Activated naive CD4-positive, alpha-beta T cell (primary cell): ENCODE measurements around the gene ZFR2.

Experiments
- DNase-seq, 4 experiments: peaks; one replicate each; lab custom pipeline; 2025; lab: John Stamatoyannopoulos, UW

The ZFR2 gene

GRCh38 chr19:3785938-3786824, 82.7 kb downstream of the ZFR2 start, which contains the start of gene MATK:
TSS of gene MATK (minus strand) at chr19:3786381. CDS start at chr19:3785135, 1,246 bp downstream.
- no peak for DNase-seq

GRCh38 chr19:3785451-3785937, 83.3 kb downstream of the ZFR2 start:
- DNase-seq: no peak

GRCh38 chr19:3784607-3785450, 84.0 kb downstream of the ZFR2 start:
- DNase-seq: no peak

DNA sequence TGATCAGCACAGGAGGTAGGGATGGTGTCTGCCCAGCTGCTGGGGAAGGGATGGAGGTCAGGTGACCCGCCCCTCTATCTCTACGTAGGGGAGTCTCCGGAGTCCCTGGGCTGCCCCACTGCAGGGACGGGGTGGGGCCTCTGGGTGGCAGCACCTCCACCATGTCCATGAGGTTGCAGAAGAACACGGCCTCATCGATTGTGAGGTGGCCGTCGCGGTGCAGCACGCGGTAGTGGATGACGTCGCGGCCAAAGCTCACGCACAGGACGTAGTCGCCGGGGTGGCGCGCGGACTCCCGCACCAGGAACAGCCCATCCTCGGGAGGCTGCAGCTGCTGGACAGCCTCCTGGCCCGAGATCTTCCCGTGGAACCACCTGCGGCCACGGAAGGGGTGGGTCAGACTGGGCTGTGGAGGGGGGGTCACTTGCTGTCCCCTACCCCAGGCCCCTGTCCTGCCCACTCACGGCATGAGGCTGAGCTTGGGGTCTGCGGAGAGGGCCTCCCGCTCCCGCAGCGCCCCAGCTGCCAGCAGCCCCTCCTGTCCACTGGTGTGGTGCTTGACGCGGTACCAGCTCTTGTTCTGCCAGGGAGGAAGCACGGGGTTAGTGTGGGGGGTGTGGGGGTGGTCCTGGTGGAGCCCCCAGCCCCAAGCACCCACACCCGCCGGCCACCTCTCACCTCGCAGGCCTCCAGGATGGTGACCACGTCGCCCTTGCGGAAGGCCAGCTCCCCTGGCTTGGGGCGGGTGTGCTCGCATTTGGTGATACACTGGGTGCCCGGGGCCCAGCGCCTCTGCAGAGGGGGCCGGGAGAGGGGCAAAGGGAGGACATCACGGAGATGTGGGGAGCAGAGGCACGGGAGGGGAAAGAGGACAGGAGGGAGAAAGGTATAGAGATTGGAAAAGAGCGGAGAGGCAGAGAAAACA, 84.9 kb downstream of the ZFR2 start:
- peak in 1 of 4 experiments; percentile 13 for DNase-seq

DNA sequence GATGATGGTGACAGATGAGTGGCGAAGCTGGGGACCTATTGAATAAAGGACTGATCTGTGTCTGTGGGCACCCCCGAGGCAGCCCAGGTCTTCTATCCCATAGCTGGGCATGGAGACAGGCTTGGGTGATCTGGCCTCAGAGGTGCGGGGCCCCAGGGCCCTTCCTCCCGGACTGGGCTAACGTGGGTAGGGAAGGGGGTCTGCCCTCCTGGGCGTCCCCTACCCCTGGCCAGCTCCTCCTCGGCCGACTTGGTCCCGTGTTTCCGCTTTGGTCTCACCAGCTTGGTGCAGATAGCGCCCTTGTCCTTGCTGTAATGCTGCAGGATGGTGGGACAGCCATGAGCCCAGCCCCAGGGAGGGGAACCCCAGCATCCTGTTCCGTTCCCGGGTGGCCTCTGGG, 85.9 kb downstream of the ZFR2 start:
- no peak for DNase-seq

- DNase-seq: no peak
These were observed 86.5 kb downstream of the ZFR2 start for GRCh38 chr19:3782330-3782729.

DNA sequence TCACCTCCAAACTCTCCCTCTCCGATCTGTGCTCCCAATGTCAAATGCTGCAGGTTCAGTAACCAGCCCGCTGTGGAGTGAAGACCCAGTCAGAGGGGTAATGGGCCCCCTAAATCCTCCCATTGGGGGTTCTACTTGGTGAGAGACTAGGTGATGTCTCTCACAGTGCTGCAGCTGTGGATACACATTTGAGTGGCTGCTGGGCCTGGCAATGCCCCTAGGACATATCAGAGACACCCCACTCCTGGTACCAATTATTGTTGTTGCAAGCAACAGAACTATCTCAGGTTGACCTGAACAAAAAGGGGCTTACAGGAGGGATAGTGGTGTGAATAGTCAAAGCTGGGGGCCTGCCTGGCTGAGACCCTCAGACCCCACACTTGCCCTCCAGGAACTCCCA, 87.2 kb downstream of the ZFR2 start:
- no peak for DNase-seq

GRCh38 chr19:3780786-3781304, 88.0 kb downstream of the ZFR2 start:
- no peak for DNase-seq

- DNase-seq: no peak
These were observed 89.7 kb downstream of the ZFR2 start for GRCh38 chr19:3778899-3779723.

DNA sequence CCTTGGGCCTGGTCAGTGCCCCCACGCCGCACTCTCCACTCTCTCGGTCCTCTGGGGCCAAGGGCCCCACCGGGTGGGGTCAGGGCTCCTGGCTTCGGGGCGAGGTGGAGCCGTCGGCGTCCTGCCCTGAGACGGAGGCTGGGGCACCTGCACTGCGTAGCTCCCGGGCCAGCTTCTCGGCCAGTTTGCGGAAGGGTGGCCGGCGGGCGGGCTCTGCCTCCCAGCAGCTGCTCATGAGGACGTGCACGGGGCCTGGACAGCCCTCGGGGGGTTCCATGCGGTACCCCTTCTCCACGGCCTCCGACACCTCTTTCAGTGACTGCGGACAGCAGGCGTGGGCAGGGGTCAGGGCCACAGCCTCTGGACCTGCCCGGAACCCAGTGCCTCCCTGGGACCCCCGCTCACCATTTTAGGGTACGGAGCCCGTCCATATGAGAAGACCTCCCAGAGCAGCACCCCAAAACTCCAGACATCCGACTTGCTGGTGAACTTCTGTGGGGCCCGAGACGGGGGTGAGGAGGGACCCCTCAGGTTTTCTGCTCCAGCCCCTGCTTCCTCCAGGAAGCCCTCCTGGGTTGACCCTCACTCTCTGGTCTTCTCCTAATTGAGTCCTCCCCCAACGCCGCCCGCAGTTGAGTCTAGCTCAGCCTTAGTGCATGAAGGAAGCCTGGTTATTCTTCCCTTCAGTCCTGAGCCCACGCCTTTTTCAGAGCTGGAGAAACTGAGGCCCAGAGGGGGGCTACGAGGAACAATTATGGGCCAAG, 90.6 kb downstream of the ZFR2 start:
- no peak for DNase-seq

GRCh38 chr19:3776479-3777040, 92.3 kb downstream of the ZFR2 start:
- no peak for DNase-seq

GRCh38 chr19:3775831-3776230, 93.0 kb downstream of the ZFR2 start:
- DNase-seq: no peak

DNA sequence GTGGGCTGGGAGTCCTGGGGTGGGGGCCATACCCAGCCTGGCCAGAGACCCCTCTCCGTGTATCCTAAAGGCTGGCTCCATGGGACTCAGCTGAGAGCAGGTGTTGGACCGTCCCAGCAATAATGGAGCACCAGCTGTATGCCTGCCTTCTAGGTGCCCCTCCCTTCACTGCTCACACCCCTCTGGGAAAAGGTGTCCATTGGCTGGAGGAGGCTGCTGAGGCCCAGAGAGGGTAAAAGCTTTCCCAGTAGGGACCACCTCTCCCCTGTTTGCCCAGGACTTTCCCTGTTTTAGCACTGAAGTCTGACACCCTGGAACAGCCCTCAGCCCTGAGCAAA, 93.5 kb downstream of the ZFR2 start:
- no peak for DNase-seq

DNA sequence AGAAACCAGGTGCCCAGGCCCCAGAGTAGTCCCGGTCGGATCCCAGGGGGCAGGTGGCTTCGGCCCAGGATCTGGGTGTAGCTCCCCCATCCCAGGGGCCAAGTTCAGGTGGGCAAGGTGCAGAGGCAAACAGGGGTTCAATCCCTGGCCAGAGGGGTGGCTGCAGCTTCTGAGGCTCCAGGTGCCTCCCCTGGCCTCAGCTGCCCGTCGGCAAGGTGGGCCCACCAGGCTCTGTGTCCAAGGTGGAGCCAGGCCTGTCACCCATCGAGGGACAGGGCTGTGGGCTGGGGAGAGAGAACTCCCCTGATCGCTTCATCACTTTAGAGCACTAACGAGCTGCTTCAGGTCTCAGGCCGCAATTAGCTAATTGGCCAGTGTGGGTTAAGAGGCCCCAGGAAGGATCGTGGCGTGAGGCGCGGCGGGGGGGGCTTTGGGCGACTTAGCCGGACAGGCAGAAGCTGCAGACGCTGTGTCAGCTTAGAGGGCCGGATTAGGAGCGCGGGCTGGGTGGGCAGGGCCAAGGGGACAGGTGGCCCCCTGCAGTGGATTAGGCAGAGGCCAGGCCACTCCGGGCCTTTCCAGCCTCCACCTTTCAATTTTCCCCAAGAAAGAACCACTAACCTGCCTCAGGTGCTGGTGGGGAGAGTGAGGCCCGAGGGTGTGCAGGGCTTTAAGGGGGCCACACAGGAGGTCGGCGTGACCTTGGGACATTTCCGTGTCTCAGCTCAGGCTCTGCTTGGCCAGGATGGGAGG, 94.0 kb downstream of the ZFR2 start:
- DNase-seq: no peak

GRCh38 chr19:3773814-3774515, 94.9 kb downstream of the ZFR2 start:
- no peak for DNase-seq

DNA sequence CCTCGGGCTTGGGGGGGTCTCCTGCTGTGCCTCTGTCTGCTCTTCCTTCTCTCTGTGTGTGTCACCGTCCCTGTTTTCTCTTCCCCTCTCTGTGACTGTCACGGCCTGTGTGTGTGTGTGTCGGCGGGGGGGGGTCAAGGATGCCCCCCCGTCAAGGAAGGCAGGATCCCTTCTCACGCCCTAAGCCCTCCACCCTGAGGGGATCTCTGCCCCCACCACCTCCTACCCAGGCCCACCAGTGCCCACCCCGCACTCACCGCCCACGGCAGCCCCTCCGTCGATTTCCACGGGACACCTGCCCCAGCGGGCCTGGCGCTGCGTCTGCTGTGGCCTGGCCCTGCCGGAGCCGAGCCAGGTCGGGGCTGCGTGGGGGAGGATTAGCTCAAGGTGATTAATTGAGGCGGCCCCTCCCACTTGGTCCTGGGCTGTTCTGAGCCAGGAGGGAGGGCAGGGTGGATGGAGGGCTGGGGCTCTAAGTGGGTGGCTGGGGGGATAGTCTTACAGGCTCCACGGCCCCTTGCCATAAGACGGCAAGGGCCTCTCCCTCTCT, 96.9 kb downstream of the ZFR2 start, which contains the start of gene RAX2:
Gene RAX2 (minus strand): TSS at position 323 of the 550 bp plus-strand sequence. CDS start 486 bp downstream, outside the sequence.
- no peak for DNase-seq

DNA sequence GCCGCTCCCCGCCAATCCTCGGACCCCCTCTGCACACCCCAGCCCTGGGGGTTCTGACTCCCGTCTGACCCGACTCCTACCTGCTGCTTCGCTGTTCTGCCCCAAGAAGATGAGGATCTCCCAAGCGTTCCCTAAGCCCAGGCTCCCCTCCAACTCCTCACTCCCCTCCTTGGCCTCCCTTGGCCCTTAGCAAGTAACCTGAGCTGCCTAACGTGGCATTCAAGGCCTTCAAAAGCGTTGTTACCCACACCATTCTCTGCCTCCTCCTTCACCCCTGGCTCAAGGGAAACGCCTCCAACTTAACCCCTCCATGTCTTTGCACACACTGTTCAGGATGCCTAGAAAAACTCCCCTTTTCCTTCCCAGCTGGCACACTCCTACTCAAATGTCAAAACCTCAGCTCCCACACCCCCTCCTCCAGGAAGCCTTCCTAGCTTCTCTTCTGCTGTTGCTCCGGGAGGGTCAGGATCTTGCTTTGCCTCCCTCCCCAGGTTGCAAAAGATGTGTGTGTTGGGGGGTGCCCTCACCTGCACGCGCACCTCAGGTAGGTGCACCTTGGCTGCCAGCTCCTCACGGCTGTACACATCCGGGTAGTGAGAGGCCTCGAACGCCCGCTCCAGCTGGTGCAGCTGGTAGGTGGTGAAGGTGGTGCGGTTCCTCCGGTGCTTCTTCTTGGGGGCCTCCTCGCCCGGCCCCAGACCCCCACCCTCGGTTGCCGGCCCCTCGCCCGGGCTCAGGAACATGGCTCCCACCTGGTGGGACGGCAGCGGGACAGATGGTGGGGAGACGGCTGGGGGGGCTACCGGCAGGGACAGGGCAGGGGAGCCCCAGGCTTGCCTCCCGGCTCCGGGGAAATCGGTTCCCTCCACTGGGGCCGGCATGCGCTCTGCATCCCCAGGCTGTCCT, 97.6 kb downstream of the ZFR2 start:
- no peak for DNase-seq
